NCI-H2029 treated with DMSO at 0.1 percent for 48 hours (cell line): ENCODE results near the gene ABCB9.
"Not testable (repeated sequence)": the region's sequence is repeated elsewhere in the genome, so short reads cannot be mapped to it uniquely, and the experiment has no call there.

Experiments used
- DNase-seq: peaks from one replicate; lab custom pipeline; 2025; lab: John Stamatoyannopoulos, UW

ABCB9 gene

GRCh38 chr12:122963941-122964265, 2.4 kb downstream of the ABCB9 start:
- no peak for DNase-seq

- peak; percentile 69 for DNase-seq
Observed at GRCh38 chr12:122961531-122962329, 4.5 kb downstream of the ABCB9 start.

GRCh38 chr12:122960193-122960569, 6.1 kb downstream of the ABCB9 start:
- no peak for DNase-seq

- DNase-seq: no peak
Observed at GRCh38 chr12:122959566-122960192, 6.6 kb downstream of the ABCB9 start.

- no peak for DNase-seq
Observed at GRCh38 chr12:122958198-122958888, 7.9 kb downstream of the ABCB9 start.

GRCh38 chr12:122956035-122956434, 10.2 kb downstream of the ABCB9 start:
- no peak for DNase-seq

- no peak for DNase-seq
Observed at GRCh38 chr12:122955156-122955555, 11.1 kb downstream of the ABCB9 start.

- DNase-seq: peak; percentile 12
Observed at GRCh38 chr12:122951979-122952892, 14.0 kb downstream of the ABCB9 start.

- no peak for DNase-seq
Observed at GRCh38 chr12:122951406-122951805, 14.9 kb downstream of the ABCB9 start.

- DNase-seq: no peak
Observed at GRCh38 chr12:122949816-122950675, 16.2 kb downstream of the ABCB9 start.

GRCh38 chr12:122949405-122949804, 16.9 kb downstream of the ABCB9 start:
- no peak for DNase-seq

- no peak for DNase-seq
Observed at GRCh38 chr12:122948605-122949004, 17.7 kb downstream of the ABCB9 start.

GRCh38 chr12:122947352-122947792, 18.9 kb downstream of the ABCB9 start:
- DNase-seq: no peak

GRCh38 chr12:122946690-122947341, 19.4 kb downstream of the ABCB9 start:
- DNase-seq: no peak

- DNase-seq: no peak
Observed at GRCh38 chr12:122944605-122945592, 21.4 kb downstream of the ABCB9 start.

- DNase-seq: no peak
Observed at GRCh38 chr12:122943196-122943595, 23.1 kb downstream of the ABCB9 start.

GRCh38 chr12:122942637-122943036, 23.6 kb downstream of the ABCB9 start:
- DNase-seq: no peak

- DNase-seq: not testable (repeated sequence)
Observed at GRCh38 chr12:122941351-122941750, 24.9 kb downstream of the ABCB9 start.

- DNase-seq: no peak
Observed at GRCh38 chr12:122939125-122939524, 27.1 kb downstream of the ABCB9 start.
